KOPT-K1 (cell line): ENCODE measurements around the gene UBALD2.
A peak's percentile ranks its signal among the peaks of the same experiment; 100 is the strongest.
"Not testable (repeated sequence)": the region's sequence is repeated elsewhere in the genome, so short reads cannot be mapped to it uniquely, and the experiment has no call there.

Experiments used
- H3K27ac ChIP-seq: fragments of 200-600 bp; sonication (generic); 2 replicates; pipeline ENCODE4 v1.5.1; 2016; ENCODE audit warnings: antibody characterized with exemption, mild to moderate bottlenecking, low read depth, low read length; ENCODE audit not compliant: poor library complexity, severe bottlenecking
- H3K36me3 ChIP-seq: fragments of 200-600 bp; sonication (generic); 2 replicates; pipeline ENCODE4 v1.5.1; 2017; ENCODE audit warnings: antibody characterized with exemption, mild to moderate bottlenecking, low read length, moderate library complexity; ENCODE audit not compliant: insufficient read depth
- H3K9me3 ChIP-seq: fragments of 200-600 bp; sonication (generic); 2 replicates; pipeline ENCODE4 v1.5.1; 2017; ENCODE audit warnings: antibody characterized with exemption, low read length, mild to moderate bottlenecking; ENCODE audit not compliant: insufficient read depth, poor library complexity, severe bottlenecking

UBALD2 gene

DNA sequence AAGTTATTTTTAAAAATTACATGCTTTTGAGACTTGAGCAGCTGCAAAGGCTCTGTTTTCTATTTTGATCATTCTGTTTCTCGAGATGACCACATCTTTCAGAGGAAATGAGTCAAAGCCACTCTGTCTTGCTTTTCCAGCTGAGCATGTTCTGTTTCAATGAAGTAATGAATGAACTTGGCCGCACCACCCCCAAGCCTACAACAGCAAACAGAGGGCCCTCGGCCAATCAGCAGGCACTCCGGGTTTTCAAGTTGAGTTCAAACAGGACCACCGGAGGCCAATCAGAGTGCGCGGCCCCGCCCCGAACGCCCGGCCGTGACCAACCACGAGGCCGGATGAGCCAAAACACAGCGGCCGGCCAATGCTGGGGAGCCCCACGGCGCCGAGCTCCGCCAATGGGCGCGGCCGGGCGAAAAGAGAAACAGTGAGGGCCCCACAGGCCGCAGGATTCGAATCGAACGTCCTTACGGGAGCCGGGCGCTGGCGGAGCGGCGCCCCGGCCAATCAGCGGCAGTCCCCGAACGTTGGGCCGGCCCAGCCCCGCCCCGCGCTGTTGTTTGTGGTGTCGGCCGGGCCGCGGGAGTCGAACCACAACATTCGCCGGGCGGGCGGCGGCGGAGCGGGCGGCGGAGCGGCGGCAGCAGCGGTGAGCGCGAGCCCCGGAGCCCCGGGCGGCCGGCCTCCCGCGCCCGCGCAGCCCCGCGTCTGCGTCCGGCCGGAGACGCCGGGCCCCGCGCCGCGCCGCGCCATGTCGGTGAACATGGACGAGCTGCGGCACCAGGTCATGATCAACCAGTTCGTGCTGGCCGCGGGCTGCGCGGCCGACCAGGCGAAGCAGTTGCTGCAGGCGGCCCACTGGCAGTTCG lies at the start of gene UBALD2:
UBALD2 (plus strand) TSS at position 594 of the 869 bp plus-strand sequence; CDS start at position 752, 158 bp downstream.
- peaks cover 38% of the 10 kb centered on the region for H3K36me3 ChIP-seq
- H3K9me3 ChIP-seq, result no peaks in the 10 kb centered on the region
- H3K27ac ChIP-seq, result peak within 1 kb of the TSS; percentile 84

DNA sequence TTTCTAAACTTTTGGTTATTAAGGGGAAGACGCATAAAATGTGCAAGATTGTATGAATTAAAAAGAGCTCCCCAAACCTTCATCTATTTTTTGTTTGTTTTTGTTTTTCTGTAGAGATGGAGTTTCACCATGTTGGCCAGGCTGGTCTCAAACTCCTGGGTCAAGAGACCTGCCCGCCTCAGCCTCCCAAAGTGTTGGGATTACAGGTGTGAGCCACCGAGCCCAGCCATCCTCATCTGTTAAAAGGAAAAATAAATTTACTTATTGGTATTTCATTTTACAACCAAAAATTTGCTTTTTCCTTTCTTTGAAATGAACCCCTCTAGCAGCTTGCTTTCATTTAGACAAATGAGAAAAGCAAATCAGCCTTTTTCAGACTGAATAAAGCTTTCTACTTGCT lies 48.1 kb upstream of the UBALD2 start:
- Histone ChIP-seq H3K9me3 (no peaks in the 10 kb centered on the region), H3K36me3 (no peaks in the 10 kb centered on the region), H3K27ac (no peak overlapping the region)

DNA sequence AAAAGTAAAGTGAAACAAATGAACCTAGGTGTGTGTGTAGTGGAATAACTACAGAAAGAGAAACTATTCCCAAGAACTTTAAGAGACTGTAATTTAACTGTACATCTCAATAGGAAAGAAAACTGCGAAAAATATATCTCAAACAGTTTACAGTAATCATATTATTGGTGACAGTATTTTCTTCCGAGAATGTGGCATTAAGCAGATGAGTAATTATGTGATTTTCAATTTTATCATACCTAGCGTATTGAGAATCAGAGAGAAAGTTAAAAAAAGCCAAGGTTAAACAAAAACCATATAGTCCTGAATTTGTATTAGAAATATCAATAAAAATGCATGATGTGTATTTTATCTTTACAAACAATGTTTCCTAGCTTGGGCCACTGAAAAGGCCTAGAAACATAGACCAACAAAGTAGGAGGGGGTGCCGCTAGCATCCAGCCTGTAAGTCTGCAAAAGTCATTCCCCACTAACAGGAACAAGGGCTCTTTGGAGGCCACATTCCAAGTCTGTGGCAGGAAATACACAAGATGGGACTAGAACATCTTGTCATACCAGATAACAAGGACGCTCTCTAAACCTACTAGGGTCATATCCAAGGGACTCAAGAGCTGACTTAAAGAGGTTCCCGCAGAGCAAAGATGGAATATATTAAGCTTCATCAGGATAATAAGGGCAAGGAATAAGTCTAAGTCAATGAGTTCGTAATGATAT lies 45.3 kb upstream of the UBALD2 start:
- no peaks in the 10 kb centered on the region for H3K36me3 ChIP-seq
- H3K27ac ChIP-seq, result no peak overlapping the region
- no peaks in the 10 kb centered on the region for H3K9me3 ChIP-seq

DNA sequence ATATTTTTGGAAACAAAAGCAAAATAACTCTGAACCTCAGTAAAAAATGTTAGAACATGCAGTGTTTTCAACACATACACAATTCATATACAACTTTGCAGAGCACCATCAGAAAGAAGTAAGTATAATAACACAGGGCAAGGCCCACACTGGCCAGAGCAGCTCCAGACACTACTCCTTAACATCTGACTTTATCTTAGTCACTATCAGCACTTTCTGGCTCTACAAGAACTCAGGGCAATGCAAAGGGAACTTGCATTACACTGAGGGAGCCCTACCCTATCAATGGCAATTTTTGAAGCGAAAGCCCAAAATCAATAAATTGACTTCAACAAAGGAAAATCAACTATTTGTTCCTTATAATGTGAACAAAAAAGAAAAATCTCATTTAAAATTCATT lies 41.3 kb upstream of the UBALD2 start:
- Histone ChIP-seq H3K9me3 (no peaks in the 10 kb centered on the region), H3K36me3 (no peaks in the 10 kb centered on the region), H3K27ac (no peak overlapping the region)

DNA sequence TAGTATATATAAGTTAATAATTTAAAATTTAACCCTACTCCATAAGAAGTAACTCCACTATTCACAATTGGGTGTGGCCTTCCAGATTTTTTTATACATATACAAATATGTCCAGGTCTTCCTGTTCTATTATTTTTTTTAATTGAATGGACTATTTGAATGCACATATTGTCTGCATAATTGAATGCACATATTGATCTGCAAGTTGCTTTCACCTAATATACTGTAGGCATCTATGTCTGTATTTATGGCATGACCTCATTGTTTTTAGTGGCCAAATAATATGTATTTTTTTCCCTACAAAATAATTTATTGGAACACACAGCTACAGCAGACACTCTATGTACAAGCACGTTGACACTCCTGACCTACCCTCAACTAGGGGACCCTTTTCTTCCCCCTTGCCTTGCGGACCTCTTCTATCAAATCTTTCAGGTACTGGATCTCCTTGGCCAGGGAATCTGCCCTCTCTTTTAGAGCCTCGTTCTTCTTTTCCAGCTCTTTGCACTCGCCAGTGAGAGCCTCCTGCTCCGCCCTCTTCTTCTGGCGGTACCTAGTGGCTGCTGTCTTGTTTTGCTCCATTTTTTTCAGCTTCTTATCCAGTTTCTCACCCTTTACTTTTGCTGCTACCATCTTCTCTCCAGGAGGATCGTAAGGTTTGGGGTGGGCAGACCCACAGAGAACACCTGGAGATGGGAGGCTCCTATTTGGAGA lies 39.6 kb upstream of the UBALD2 start:
- not testable (repeated sequence) for H3K9me3 ChIP-seq, H3K36me3 ChIP-seq, H3K27ac ChIP-seq

DNA sequence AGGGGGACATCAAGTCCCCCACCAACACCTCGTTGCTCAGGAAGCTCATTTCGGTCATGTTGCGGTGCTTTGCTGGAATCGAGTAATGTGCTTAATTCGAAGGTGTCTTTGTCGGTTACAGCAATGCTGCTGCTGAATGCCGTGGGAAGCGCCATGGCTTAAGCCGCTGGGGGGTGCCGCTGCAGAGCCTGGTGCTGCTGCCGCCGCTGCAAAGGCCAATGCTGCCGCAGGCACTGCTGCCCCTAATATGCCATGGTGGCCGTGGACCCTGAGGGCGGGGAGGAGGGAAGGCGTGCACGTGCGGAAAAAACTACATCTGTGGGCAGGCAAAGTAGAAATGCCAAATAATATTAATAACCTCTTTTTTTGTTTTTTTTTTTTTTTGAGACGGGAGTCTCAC lies 38.4 kb upstream of the UBALD2 start:
- not testable (repeated sequence) for H3K36me3 ChIP-seq, H3K9me3 ChIP-seq, H3K27ac ChIP-seq

DNA sequence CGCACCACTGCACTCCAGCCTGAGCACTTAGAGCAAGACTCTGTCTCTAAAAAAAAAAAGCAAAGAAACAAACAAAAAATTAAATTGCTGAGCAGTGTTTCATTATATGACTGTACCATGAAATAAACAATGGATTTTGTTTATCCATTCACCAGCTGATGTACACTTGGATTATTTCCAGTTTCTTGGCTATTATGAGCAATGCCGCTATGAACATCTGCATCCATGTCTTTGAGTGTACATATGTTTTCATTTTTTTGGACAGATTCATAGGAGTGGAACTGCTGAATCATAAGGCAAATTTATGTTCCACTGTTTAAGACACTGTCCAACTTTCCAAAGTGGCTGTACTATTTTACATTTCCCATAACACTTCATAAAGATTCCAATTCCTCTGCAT lies 32.8 kb upstream of the UBALD2 start:
- Histone ChIP-seq H3K27ac (no peak overlapping the region), H3K36me3 (no peaks in the 10 kb centered on the region), H3K9me3 (no peaks in the 10 kb centered on the region)

DNA sequence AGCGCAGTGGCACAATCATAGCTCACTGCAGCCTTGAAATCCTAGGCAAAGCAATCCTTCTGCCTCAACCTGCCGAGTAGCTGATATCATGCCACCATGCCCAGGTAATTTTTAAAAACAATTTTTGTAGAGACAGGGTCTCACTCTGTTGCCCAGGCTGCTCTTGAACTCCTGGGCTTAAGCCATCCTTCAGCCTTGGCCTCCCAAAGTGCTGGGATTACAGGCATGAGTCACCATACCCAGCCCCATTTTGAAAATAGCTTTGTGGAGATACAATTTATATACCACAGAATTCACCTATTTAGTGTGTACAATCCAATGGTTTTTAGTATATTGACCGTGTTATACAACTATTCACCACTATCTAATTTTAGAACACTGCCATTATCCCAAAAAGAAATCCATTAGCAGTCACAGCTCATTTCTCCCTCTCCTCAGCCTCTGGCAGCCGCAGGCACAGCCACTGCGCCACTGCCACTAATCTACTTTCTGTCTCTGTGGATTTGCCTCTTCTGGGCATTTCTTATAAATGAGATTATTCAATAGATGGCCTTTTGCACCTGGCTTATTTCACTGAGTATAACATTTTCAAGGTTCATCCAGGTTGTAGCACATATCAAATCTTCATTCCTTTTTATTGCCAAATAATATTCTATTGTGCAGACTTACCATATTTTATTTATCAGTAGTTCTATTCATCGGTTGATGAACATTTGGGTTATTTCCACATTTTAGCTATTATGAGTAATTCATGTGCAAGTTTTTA lies 31.4 kb upstream of the UBALD2 start:
- Histone ChIP-seq H3K36me3 (no peaks in the 10 kb centered on the region), H3K9me3 (no peaks in the 10 kb centered on the region), H3K27ac (no peak overlapping the region)

DNA sequence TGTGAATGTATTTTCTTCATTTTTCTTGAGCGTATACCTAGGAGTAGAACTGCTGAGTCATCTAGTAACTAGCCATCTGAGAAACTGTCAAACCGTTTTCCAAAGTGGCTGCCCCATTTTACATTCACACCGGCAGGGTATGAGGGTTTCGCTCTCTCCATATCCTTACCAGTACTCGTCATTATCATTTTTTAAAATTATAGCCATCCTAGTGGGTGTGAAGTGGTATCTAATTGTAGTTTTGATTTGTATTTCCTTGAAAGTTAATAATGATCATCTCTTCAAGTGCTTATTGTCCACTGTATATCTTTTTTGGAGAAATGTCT lies 30.8 kb upstream of the UBALD2 start:
- no peaks in the 10 kb centered on the region for H3K36me3 ChIP-seq
- H3K27ac ChIP-seq, result no peak overlapping the region
- H3K9me3 ChIP-seq, result no peaks in the 10 kb centered on the region

DNA sequence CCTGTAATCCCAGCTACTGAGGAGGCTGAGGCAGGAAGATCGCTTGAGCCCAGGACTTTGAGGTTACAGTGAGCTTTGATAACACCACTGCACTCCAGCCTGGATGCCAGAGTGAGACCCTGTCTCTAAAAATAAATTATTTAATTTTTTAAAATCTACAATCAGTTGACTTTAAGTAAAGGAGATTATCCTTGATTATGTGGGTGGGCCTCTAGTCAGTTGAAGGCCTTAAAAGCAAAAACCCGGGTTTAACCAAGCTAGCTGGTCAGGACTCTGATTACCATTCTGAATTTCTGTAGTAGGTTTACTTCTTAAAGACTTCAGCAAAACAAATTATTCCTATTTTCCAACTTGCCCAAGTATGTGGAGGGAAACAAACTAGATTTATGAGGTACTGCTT lies 29.3 kb upstream of the UBALD2 start:
- Histone ChIP-seq H3K36me3 (no peaks in the 10 kb centered on the region), H3K27ac (no peak overlapping the region), H3K9me3 (no peaks in the 10 kb centered on the region)

DNA sequence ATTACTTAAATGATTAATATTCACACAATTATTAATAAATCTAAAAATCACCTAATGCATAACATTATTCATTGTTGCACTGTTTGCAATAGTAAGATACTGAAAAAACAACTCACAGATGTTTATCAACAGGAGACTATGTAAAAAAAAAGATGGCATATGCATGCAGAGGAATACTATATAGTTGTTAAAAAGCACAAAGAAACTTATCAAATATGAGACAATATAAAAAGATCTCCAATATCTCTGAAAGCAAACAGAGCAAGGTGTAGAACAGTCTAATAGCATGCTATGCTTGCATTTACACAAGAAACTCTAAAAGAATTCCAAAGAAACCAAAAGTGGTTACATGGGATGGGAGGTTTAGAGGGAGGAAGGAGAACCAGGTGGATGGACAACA lies 28.5 kb upstream of the UBALD2 start:
- H3K27ac ChIP-seq, result no peak overlapping the region
- no peaks in the 10 kb centered on the region for H3K36me3 ChIP-seq
- no peaks in the 10 kb centered on the region for H3K9me3 ChIP-seq

DNA sequence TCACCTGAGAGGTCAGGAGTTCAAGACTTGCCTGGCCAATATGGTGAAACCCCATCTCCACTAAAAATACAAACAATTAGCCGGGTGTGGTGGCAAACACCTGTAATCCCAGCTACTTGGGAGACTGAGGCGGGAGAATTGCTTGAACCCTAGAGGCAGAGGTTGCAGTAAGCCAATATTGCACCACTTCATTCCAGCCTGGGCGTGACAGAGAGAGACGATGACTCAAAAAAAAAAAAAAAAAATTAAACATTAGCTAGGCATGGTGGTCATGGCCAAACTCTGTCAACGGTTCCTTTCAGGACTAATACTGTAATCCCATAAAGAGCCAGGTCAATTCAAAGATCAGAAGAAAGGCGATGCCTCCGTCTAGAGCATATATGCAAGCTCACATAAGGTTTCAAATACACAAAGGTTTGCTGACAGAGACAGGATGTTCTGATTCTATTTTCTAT lies 27.3 kb upstream of the UBALD2 start:
- H3K27ac ChIP-seq, result no peak overlapping the region
- H3K36me3 ChIP-seq, result no peaks in the 10 kb centered on the region
- no peaks in the 10 kb centered on the region for H3K9me3 ChIP-seq

DNA sequence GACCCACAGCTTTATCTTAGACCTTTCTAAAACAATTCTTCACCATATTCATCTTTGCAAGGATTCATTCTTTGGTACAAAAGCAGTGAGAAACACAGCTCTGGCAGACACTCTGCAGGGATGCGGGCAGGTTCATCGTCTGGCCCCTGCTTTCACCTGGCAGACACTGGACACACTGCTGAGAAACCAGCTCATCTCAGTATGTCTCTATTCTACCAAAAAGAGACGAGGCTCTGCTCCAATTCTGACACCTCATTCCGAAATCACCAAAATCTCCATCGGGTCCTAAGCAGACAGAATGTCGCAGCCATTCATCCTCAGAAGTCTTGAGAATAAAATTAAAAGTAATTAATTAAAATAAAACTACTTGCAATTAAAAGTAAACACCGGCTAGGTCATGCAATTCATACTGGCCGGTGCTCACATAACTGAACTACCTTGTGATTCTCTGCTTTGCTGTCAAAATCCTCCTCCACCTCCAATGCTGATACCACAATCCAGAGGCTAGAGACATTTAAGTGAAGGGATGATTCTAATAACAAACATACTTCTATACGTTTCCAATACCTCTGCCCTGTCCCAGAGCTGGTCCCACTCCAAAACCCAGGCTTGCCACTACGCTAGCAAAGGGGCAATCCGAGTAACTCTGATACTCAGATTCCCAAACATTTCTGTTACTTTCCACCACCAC lies 26.2 kb upstream of the UBALD2 start:
- no peak overlapping the region for H3K27ac ChIP-seq
- H3K9me3 ChIP-seq, result no peaks in the 10 kb centered on the region
- no peaks in the 10 kb centered on the region for H3K36me3 ChIP-seq

DNA sequence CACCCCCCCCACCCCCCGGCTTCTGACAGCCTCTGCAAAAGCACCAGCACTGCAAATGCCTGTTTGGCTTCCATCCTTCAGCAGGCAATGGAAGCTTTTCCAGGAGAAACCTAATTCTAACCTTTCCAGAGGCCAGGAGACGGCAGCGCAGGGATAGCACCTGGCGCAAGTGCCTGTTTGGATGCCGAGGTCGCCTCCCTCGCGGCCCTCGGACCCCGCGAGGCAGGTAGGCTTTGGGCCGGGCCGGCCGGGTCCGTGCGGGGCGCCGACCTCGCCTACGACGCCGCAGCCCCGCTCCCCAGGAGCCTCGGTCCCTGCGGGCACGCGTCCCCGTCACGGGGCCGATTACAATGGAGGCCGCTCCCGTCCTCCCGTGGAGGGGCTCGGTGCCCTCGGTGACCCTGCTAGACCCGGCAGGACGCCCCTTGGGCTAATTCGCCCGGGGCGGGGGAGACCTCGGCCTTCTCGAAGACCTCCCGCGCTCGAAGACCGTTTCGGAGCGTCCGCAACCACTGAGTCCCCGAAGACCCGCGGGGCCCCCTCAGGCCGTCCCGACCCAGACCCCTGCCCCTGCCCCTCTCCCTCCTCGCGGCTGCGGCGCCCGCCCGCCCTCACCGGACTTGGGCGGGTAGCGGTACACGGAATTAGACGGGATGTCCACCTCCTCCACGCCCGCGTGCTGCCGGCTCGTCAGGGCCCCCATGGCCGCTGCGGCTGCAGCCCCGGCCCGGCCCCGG lies 25.4 kb upstream of the UBALD2 start:
- Histone ChIP-seq H3K36me3 (no peaks in the 10 kb centered on the region), H3K9me3 (no peaks in the 10 kb centered on the region), H3K27ac (no peak overlapping the region)
